ENCODE data around the gene NPHS1.
"Not testable (repeated sequence)": the region's sequence is repeated elsewhere in the genome, so short reads cannot be mapped to it uniquely, and the experiment has no call there.

NPHS1 gene

GRCh38 chr19:35879770-35880317, 27.5 kb upstream of the NPHS1 start:
- no peak for DNase-seq (ENCODE audit: low read depth)

GRCh38 chr19:35879068-35879467, 26.8 kb upstream of the NPHS1 start:
- no peak for DNase-seq (ENCODE audit: low read depth)

- DNase-seq (ENCODE audit: low read depth): no peak
Measured at GRCh38 chr19:35874392-35874930, 22.2 kb upstream of the NPHS1 start.

GRCh38 chr19:35872180-35872579, 19.9 kb upstream of the NPHS1 start:
- DNase-seq (ENCODE audit: low read depth): no peak

DNA sequence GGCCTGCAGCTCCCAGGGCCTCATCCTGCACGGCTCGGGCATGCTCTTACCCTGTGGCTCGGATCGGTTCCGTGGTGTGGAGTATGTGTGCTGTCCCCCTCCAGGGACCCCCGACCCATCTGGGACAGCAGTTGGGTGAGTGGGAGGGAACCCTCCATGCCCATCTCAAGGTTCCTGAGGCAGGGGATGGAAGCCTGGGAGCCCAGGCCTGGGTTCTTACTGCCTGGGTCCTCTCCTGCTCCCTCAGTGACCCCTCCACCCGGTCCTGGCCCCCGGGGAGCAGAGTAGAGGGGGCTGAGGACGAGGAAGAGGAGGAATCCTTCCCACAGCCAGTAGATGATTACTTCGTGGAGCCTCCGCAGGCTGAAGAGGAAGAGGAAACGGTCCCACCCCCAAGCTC, 19.3 kb upstream of the NPHS1 start:
- no peak for DNase-seq (ENCODE audit: low read depth)

GRCh38 chr19:35870798-35871197, 18.5 kb upstream of the NPHS1 start:
- DNase-seq (ENCODE audit: low read depth): no peak

DNA sequence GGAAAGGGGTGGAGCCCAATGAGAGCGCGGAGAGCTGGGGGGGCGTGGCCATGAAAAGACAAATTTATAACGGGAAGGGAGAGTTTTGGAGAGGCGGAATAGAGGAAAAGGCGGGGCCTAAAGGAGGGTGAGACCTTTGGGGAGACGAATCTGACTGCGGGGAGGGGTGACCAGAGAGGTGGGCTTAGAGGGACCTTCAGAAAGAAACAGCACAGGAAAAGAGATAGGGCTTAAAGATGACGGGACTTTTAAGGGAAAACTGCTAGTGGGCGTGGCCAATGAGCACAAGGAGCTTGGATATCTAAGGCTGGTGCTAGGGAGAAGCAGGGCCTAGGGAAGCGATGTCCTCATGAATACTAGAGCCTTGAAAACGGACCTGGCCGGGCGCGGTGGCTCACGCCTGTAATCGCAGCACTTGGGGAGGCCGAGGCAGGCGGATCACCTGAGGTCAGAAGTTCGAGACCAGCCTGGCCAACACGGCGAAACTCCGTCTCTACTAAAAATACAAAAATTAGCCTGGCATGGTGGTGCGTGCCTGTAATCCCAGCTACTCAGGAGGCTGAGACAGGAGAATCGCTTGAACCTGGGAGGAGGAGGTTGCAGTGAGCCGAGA, 17.9 kb upstream of the NPHS1 start:
- not testable (repeated sequence) for DNase-seq (ENCODE audit: low read depth)

DNA sequence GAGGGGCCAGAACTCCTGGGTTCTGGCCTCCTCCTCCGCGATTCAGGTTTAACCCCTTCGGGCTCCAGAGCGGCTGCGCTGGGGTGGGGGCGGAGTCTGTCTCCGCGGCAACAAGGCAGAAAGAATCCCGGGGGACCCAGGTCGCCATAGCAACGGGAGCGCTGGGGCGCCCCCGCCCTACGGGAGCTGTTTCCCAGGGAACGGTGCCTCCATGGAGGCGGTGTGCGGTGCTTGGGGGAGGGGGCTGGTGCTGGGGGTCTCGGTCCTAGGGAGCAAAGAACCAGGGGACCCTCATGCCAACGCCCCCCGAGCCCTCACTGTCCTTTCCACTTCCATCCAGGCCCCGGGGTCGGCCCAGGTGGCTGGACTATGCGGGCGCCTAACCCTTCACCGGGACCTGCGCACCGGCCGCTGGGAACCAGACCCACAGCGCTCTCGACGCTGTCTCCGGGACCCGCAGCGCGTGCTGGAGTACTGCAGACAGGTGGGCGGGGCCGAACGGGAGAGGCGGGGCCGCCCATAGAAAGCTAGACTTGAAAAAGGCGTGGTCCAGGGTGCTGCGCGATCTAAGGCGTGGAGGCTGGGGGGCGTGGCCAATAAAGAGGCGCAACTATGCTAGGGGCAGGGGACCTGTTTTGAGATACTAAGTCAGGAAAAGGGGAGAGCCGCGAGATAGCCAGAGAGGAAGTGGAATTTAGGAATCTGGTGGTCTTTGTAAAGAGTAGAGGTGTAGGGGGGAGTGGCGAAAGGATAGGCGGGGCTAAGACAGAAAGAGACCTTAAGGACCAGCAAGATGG, 17.2 kb upstream of the NPHS1 start:
- peak; percentile 54 for DNase-seq (ENCODE audit: low read depth)

GRCh38 chr19:35868823-35869326, 16.6 kb upstream of the NPHS1 start:
- no peak for DNase-seq (ENCODE audit: low read depth)

DNA sequence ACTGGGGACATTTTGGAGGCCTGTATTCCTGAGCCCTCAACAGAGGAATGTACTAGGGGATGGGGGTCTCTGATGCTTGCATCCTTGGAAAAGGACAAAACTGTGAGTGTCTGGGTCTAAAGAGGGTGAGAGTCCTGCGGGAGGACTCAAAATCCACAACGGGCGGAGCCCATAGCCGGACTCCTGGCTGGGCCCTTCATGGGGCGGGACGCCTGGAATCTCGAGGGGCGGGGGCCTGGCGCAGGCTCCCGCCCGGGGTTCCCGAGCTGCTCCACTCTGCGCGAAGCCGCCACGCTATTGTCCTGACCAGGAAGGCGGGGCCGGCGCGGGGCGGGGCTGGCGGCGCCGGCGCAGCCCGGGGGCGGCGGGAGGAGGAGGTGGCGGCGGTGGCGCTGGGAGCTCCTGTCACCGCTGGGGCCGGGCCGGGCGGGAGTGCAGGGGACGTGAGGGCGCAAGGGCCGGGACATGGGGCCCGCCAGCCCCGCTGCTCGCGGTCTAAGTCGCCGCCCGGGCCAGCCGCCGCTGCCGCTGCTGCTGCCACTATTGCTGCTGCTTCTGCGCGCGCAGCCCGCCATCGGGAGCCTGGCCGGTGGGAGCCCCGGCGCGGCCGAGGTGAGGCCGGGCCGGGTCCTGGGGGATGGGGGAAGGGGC, 16.0 kb upstream of the NPHS1 start, which contains the start of gene APLP1:
Gene APLP1 (plus strand): TSS at position 403 of the 651 bp plus-strand sequence. CDS start 63 bp downstream, at position 466.
- DNase-seq (ENCODE audit: low read depth): peak; percentile 64

DNA sequence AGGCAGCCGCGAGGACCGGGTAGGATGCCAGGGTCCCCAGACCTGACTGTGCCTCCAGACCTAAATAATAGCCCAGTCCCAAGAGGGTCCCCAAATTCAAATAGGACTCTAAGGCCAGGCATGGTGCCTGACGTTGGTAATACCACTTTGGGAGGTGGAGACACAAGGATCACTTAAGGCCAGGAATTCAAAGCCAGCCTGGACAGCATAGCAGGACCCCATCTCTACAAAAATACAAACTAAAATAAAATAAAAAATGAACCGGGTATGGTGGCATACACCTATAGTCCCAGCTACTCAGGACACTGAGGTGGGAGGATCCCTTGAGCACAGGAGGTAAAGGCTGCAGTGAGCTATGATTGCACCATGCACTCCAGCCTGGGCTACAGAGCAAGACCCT, 10.7 kb upstream of the NPHS1 start:
- no peak for DNase-seq (ENCODE audit: low read depth)

- no peak for DNase-seq (ENCODE audit: low read depth)
Measured at GRCh38 chr19:35862528-35862927, 10.2 kb upstream of the NPHS1 start.

DNA sequence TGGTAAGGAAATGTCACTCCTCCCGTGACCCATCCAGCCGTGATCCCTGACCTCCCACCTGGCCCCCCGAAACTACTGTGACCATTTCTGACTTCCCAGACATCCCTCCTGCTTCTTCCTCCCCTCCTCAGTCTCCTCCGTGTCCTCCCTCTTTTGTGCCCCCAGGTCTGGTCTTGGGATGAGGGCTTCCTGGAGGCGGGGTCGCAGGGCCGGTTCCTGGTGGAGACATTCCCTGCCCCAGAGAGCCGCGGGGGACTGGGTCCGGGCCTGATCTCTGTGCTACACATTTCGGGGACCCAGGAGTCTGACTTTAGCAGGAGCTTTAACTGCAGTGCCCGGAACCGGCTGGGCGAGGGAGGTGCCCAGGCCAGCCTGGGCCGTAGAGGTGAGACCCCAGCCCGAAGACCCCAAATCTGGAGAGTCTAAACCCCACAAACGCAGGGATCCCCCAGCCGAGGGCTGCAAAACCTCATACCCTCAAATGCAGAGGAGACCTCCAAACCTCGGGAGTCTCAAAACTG, 9.4 kb upstream of the NPHS1 start:
- DNase-seq (ENCODE audit: low read depth): no peak

- no peak for DNase-seq (ENCODE audit: low read depth)
Measured at GRCh38 chr19:35860818-35861639, 8.7 kb upstream of the NPHS1 start.

- DNase-seq (ENCODE audit: low read depth): no peak
Measured at GRCh38 chr19:35860436-35860817, 8.1 kb upstream of the NPHS1 start.

- DNase-seq (ENCODE audit: low read depth): no peak
Measured at GRCh38 chr19:35859414-35859813, 7.1 kb upstream of the NPHS1 start.

GRCh38 chr19:35858311-35858710, 6.0 kb upstream of the NPHS1 start:
- DNase-seq (ENCODE audit: low read depth): no peak

DNA sequence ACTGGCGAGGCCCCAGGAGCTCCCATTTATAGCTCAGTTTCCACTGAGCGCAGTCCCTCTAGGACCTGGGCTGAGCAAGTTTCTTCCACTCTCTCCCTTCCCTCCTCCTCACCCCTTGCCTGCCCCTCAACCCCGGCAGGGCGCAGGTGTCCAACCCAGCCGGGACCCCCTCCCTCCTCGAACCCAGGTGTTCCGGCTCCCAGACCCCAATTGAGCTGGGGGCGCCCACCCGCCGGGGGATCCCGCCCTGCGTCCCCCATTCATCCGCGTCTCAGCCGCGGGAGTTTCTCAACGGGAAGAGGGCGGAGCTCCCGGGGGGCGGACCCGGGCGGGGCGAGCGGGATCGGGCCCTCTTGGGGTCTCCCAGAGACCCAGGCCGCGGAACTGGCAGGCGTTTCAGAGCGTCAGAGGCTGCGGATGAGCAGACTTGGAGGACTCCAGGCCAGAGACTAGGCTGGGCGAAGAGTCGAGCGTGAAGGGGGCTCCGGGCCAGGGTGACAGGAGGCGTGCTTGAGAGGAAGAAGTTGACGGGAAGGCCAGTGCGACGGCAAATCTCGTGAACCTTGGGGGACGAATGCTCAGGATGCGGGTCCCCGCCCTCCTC, 4.3 kb upstream of the NPHS1 start, which contains the start of gene KIRREL2:
Gene KIRREL2 (plus strand): TSS at position 366 of the 604 bp plus-strand sequence. CDS start 209 bp downstream, at position 575.
- no peak for DNase-seq (ENCODE audit: low read depth)

DNA sequence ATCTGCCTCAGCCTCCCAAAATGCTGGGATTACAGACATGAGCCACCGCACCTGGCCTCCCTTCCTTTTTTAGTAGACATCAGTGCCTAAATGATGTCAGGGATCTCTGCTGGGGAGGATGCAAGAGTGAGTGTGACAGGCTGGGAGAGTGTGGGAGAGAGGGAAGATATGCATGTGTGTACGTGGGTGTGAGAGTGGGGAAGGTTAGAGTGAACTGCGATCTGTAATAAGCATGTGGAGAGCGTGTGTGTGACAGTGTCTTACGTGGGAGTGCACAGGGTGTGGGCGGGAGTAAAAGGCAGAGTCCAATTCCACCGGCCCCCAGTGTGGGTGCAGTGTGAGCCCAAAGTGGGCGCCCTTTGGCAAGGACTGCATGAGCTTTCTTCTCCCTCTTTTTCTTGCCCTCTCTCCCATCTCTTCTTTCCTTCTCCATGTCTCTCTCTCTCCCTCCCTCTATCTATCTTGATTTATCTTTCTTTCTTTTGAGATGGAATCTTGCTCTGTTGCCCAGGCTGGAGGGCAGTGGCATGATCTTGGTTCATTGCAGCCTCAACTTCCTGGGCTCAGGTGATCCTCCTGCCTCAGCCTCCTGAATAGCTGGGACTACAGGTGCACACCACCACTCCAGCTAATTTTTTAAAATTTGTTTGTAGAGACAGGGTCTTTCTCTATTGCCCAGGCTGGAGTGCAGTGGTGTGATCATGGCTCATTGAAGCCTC, 893 bp upstream of the NPHS1 start:
- no peak for DNase-seq (ENCODE audit: low read depth)
